ENCODE results near the gene CPLX3. TPM values are rescaled to one million over a fixed set of nuclear protein-coding genes. Genes with fewer than 3 reads are reported as not detected.

The CPLX3 gene
- total and polyA plus RNA-seq, 8 donors, result 0.09 TPM; not detected in 7

- no peaks in the 10 kb centered on the region for H3K27me3 ChIP-seq
- intact Hi-C loops (cut with DNase I), result no loop called here
- H3K9me3 ChIP-seq, result no peaks in the 10 kb centered on the region
- FAIRE-seq (no peak), ATAC-seq (peak; percentile 96 to 98 (median 98)), DNase-seq (peak; percentile 90 to 96 (median 92))
- peak within 1 kb of the TSS; percentile 87 to 92 (median 88) for H3K27ac ChIP-seq
- peak within 1 kb of the TSS; percentile 60 to 73 (median 68) for H3K4me3 ChIP-seq
- no peak for TF ChIP-seq CTCF (IDR thresholded peaks at IDR 0.05)
- H3K4me1 ChIP-seq, result peaks cover 14 to 40% (median 22%) of the 10 kb centered on the region in 3 donors
- H3K36me3 ChIP-seq, result no peaks in the 10 kb centered on the region
- WGBS, 2 donors, result 0 to 1% methylated on average over 41 to 51 of the region's 52 CpGs
Observed at GRCh38 chr15:74873036-74873755, 46.8 kb downstream of the CPLX3 start, which contains the start of gene SCAMP2. TSS of gene SCAMP2 (minus strand) at chr15:74873365. CDS start at chr15:74873255, 110 bp downstream.

- H3K27ac ChIP-seq, result peak overlapping the region in 3 of 4 donors; percentile 30 to 92 (median 89)
- DNase-seq, result peak in 1 of 6 donors; percentile 25
- ATAC-seq, result peak in 3 of 4 donors; percentile 15 to 17 (median 17)
- 22 to 39% methylated on average over 16 of the region's 16 CpGs for WGBS, 2 donors
- intact Hi-C loops (cut with DNase I), result no loop called here
- no peak for TF ChIP-seq CTCF (IDR thresholded peaks at IDR 0.05)
- FAIRE-seq, result no peak
- peaks cover 14 to 34% (median 22%) of the 10 kb centered on the region in 3 donors for H3K4me1 ChIP-seq
- H3K36me3 ChIP-seq, result no peaks in the 10 kb centered on the region
- no peaks in the 10 kb centered on the region for H3K9me3 ChIP-seq
- no peaks in the 10 kb centered on the region for H3K27me3 ChIP-seq
- H3K4me3 ChIP-seq, result peak overlapping the region; percentile 60 to 73 (median 68)
Observed at GRCh38 chr15:74873756-74874424, 47.5 kb downstream of the CPLX3 start.

GRCh38 chr15:74878273-74878672 lies 51.8 kb downstream of the CPLX3 start:
- H3K36me3 ChIP-seq, result no peaks in the 10 kb centered on the region
- 72 to 80% methylated on average over 4 of the region's 4 CpGs for whole genome bisulfite sequencing, 2 donors
- no peak overlapping the region for H3K4me3 ChIP-seq
- H3K27me3 ChIP-seq, result no peaks in the 10 kb centered on the region
- no peak for TF ChIP-seq CTCF (IDR thresholded peaks at IDR 0.05)
- H3K9me3 ChIP-seq, result no peaks in the 10 kb centered on the region
- H3K27ac ChIP-seq, result no peak overlapping the region
- FAIRE-seq (no peak), ATAC-seq (no peak), DNase-seq (no peak)
- H3K4me1 ChIP-seq, result no peaks in the 10 kb centered on the region
- intact Hi-C loops (cut with DNase I), result no loop called here

Small RNA genes lying within 50 kb of the gene (microRNA-seq; reads per million reads assigned to microRNA genes)
- gene MIR4513 (0 reads per million in 2 donors), gene MIR6882 (0.39 to 1.2 reads per million in 2 donors)

Other genes starting within 250 kb of the CPLX3 start
- 10 to 100 TPM; 23.1 to 42.2 (median 28.7) TPM for gene CLK3, start 210.8 kb upstream of the CPLX3 start, total RNA-seq
- 10 to 100 TPM; 63.1 to 89.9 TPM for gene CLK3, start 210.8 kb upstream of the CPLX3 start, polyA plus RNA-seq
- gene EDC3, start 130.6 kb upstream of the CPLX3 start, total RNA-seq, result 10 to 100 TPM in 4 of 6 donors, 1 to 10 TPM in 2; 7.6 to 19.5 (median 11.5) TPM
- gene EDC3, start 130.6 kb upstream of the CPLX3 start, polyA plus RNA-seq, result 10 to 100 TPM in 1 of 2 donors, 1 to 10 TPM in 1; 9.7 to 12.3 TPM
- gene CYP1A1, start 101.1 kb upstream of the CPLX3 start, total RNA-seq, result under 1 TPM in 3 of 6 donors, not detected in 3; 0.12 to 0.28 (median 0.14) TPM
- gene CYP1A1, start 101.1 kb upstream of the CPLX3 start, polyA plus RNA-seq, result 1 to 10 TPM in 1 of 2 donors, under 1 TPM in 1; 0.19 to 1.1 TPM
- gene CYP1A2, start 77.8 kb upstream of the CPLX3 start, total RNA-seq, result under 1 TPM in 1 of 6 donors, not detected in 5; 0.06 TPM
- not detected for gene CYP1A2, start 77.8 kb upstream of the CPLX3 start, polyA plus RNA-seq
- 10 to 100 TPM in 5 of 6 donors, 1 to 10 TPM in 1; 8.5 to 35.1 (median 14.1) TPM for gene CSK, start 44.5 kb upstream of the CPLX3 start, total RNA-seq
- gene CSK, start 44.5 kb upstream of the CPLX3 start, polyA plus RNA-seq, result 10 to 100 TPM; 18.1 to 22.3 TPM
- gene LMAN1L, start 13.8 kb upstream of the CPLX3 start, total RNA-seq, result under 1 TPM in 1 of 6 donors, not detected in 5; 0.14 TPM
- not detected for gene LMAN1L, start 13.8 kb upstream of the CPLX3 start, polyA plus RNA-seq
- gene ULK3, start 16.5 kb downstream of the CPLX3 start, total RNA-seq, result 10 to 100 TPM; 15.0 to 30.8 (median 19.6) TPM
- gene ULK3, start 16.5 kb downstream of the CPLX3 start, polyA plus RNA-seq, result 10 to 100 TPM; 60.4 to 83.5 TPM
- 10 to 100 TPM; 33.3 to 49.0 (median 34.3) TPM for gene SCAMP2, start 46.7 kb downstream of the CPLX3 start, total RNA-seq
- gene SCAMP2, start 46.7 kb downstream of the CPLX3 start, polyA plus RNA-seq, result 10 to 100 TPM; 21.4 to 31.7 TPM
- gene MPI, start 63.4 kb downstream of the CPLX3 start, total RNA-seq, result 10 to 100 TPM; 14.5 to 23.2 (median 22.3) TPM
- 10 to 100 TPM; 15.9 to 19.1 TPM for gene MPI, start 63.4 kb downstream of the CPLX3 start, polyA plus RNA-seq
- gene FAM219B, start 80.2 kb downstream of the CPLX3 start, total RNA-seq, result 10 to 100 TPM; 18.2 to 33.8 (median 21.2) TPM
- 10 to 100 TPM; 19.3 to 27.6 TPM for gene FAM219B, start 80.2 kb downstream of the CPLX3 start, polyA plus RNA-seq
- gene COX5A, start 111.4 kb downstream of the CPLX3 start, total RNA-seq, result 100 to 1,000 TPM in 2 of 6 donors, 10 to 100 TPM in 4; 76.4 to 127 (median 80.5) TPM
- gene COX5A, start 111.4 kb downstream of the CPLX3 start, polyA plus RNA-seq, result 100 to 1,000 TPM; 103 to 107 TPM
- 1 to 10 TPM; 3.0 to 6.7 (median 4.0) TPM for gene RPP25, start 130.1 kb downstream of the CPLX3 start, total RNA-seq
- gene RPP25, start 130.1 kb downstream of the CPLX3 start, polyA plus RNA-seq, result 1 to 10 TPM; 5.0 to 6.7 TPM
- gene SCAMP5, start 168.9 kb downstream of the CPLX3 start, total RNA-seq, result 10 to 100 TPM; 27.7 to 59.2 (median 38.8) TPM
- gene SCAMP5, start 168.9 kb downstream of the CPLX3 start, polyA plus RNA-seq, result 10 to 100 TPM; 24.5 to 54.0 TPM
- gene PPCDC, start 197.0 kb downstream of the CPLX3 start, total RNA-seq, result 10 to 100 TPM in 2 of 6 donors, 1 to 10 TPM in 4; 7.9 to 12.3 (median 9.2) TPM
- 10 to 100 TPM; 21.1 to 21.3 TPM for gene PPCDC, start 197.0 kb downstream of the CPLX3 start, polyA plus RNA-seq

All from pancreas (tissue), 10 donors.